ENCODE results near the gene ALDH2. TPM values are rescaled to one million over a fixed set of nuclear protein-coding genes. Genes with fewer than 3 reads are reported as not detected.

The ALDH2 gene
- total and polyA plus RNA-seq, 2 of the 8 experiments (the other 6 are each of a cell fraction or from before 2014, with no cell fraction given) = 25.4 to 43.8 TPM

- TF ChIP-seq POLR2AphosphoS5 (IDR thresholded peaks at IDR 0.05; ENCODE audit: low read depth, low read length) (peak; percentile 90), MAX (IDR thresholded peaks at IDR 0.05) (peak; percentile 91), EZH2 (IDR thresholded peaks at IDR 0.05; ENCODE audit: low read depth, low read length, severe bottlenecking) (no peak), CEBPB (IDR thresholded peaks at IDR 0.05; ENCODE audit: low read depth, low read length) (no peak), HDAC2 (IDR thresholded peaks at IDR 0.05; ENCODE audit: borderline replicate concordance in 1 of 2, low read depth in 2 of 2, low read length in 2 of 2) (peak; percentile 21 to 62; a peak in 1 of 4 replicates), SIN3A (conservative IDR thresholded peaks at IDR 0.05 in 1 of 2, IDR thresholded peaks at IDR 0.05 in 1 of 2; ENCODE audit: low read depth in 1 of 2, low read length in 2 of 2) (peak in 1 of 2 experiments; percentile 71; a peak in 2 of 4 replicates), CTCF (IDR thresholded peaks at IDR 0.05; ENCODE audit: control extremely low read depth in 1 of 3, insufficient read depth in 1 of 3, low read depth in 1 of 3, low read length in 3 of 3) (no peak), TCF12 (IDR thresholded peaks at IDR 0.05; ENCODE audit: low read depth, low read length) (0 out of 2 replicates have a peak, but pooled peaks have one; percentile 18), CHD2 (IDR thresholded peaks at IDR 0.05; ENCODE audit: low read length) (peak; percentile 88), RAD21 (IDR thresholded peaks at IDR 0.05 in 1 of 2, conservative IDR thresholded peaks at IDR 0.05 in 1 of 2; ENCODE audit: low read depth in 2 of 2, low read length in 2 of 2) (no peak), SP4 (IDR thresholded peaks at IDR 0.05; ENCODE audit: low read length) (peak; percentile 98), ASH2L (IDR thresholded peaks at IDR 0.05; ENCODE audit: low read length) (peak; percentile 97), ATF2 (IDR thresholded peaks at IDR 0.05; ENCODE audit: low read length) (no peak; the same call in none of the 2 replicates), BCL11A (IDR thresholded peaks at IDR 0.05; ENCODE audit: low read depth in 2 of 2, low read length in 2 of 2) (no peak), SP1 (IDR thresholded peaks at IDR 0.05; ENCODE audit: low read depth, low read length) (0 out of 2 replicates have a peak, but pooled peaks have one; percentile 62), YY1 (IDR thresholded peaks at IDR 0.05; ENCODE audit: low read depth, low read length) (0 out of 2 replicates have a peak, but pooled peaks have one; percentile 45), SP2 (IDR thresholded peaks at IDR 0.05; ENCODE audit: low read length) (no peak), RBBP5 (IDR thresholded peaks at IDR 0.05; ENCODE audit: borderline replicate concordance, low read depth, low read length) (peak; percentile 94; the same call in 1 of the 2 replicates), CHD1 (IDR thresholded peaks at IDR 0.05; ENCODE audit: low read depth, low read length) (no peak)
Observed at GRCh38 chr12:111841750-111842555, 75.2 kb downstream of the ALDH2 start, which contains the start of gene MAPKAPK5 (continued).
